Measurements from ENCODE around the gene TMEM132C. TPM values are rescaled to one million over a fixed set of nuclear protein-coding genes. Genes with fewer than 3 reads are reported as not detected.

TMEM132C gene
- polyA plus RNA-seq, 1 experiment, result not detected

- Histone ChIP-seq H3K27me3 (ENCODE audit: control insufficient read depth, insufficient read depth, low read length) (no peaks in the 10 kb centered on the region), H3K4me3 (ENCODE audit: low read depth, low read length) (no peak overlapping the region), H3K9me3 (ENCODE audit: control insufficient read depth, insufficient read depth, low read length) (peaks cover 47% of the 10 kb centered on the region), H3K27ac (ENCODE audit: low read depth, low read length) (no peak overlapping the region)
- ChIA-PET CTCF (no interaction called here), POLR2A (no interaction called here)
- DNase-seq (ENCODE audit: low read depth, low spot score), result no peak
- TF ChIP-seq CTCF (IDR thresholded peaks at IDR 0.05; ENCODE audit: low read depth, low read length), result no peak
These were observed 38.4 kb downstream of the TMEM132C start for GRCh38 chr12:128305336-128305892.

- no peak for TF ChIP-seq CTCF (IDR thresholded peaks at IDR 0.05; ENCODE audit: low read depth, low read length)
- Histone ChIP-seq H3K4me3 (ENCODE audit: low read depth, low read length) (no peak overlapping the region), H3K27me3 (ENCODE audit: control insufficient read depth, insufficient read depth, low read length) (no peaks in the 10 kb centered on the region), H3K27ac (ENCODE audit: low read depth, low read length) (no peak overlapping the region), H3K9me3 (ENCODE audit: control insufficient read depth, insufficient read depth, low read length) (peaks cover 55% of the 10 kb centered on the region)
- POLR2A ChIA-PET, result no interaction called here
- CTCF ChIA-PET, result no interaction called here
- DNase-seq (ENCODE audit: low read depth, low spot score), result no peak
These were observed 40.8 kb downstream of the TMEM132C start for GRCh38 chr12:128307791-128308190.

- CTCF ChIA-PET, result no interaction called here
- H3K9me3 ChIP-seq (ENCODE audit: control insufficient read depth, insufficient read depth, low read length), result peaks cover 69% of the 10 kb centered on the region
- no peak for TF ChIP-seq CTCF (IDR thresholded peaks at IDR 0.05; ENCODE audit: low read depth, low read length)
These were observed 45.7 kb downstream of the TMEM132C start for GRCh38 chr12:128312661-128313060.

GRCh38 chr12:128313931-128314330, 47.0 kb downstream of the TMEM132C start:
- Histone ChIP-seq H3K9me3 (ENCODE audit: control insufficient read depth, insufficient read depth, low read length) (peaks cover 62% of the 10 kb centered on the region), H3K4me3 (ENCODE audit: low read depth, low read length) (no peak overlapping the region), H3K27me3 (ENCODE audit: control insufficient read depth, insufficient read depth, low read length) (no peaks in the 10 kb centered on the region), H3K27ac (ENCODE audit: low read depth, low read length) (no peak overlapping the region)
- CTCF ChIA-PET, result no interaction called here
- POLR2A ChIA-PET, result no interaction called here
- no peak for DNase-seq (ENCODE audit: low read depth, low spot score)
- TF ChIP-seq CTCF (IDR thresholded peaks at IDR 0.05; ENCODE audit: low read depth, low read length), result no peak

More at GRCh38 chr12:128312661-128313060, 45.7 kb downstream of the TMEM132C start:
- no peak for DNase-seq (ENCODE audit: low read depth, low spot score)
- Histone ChIP-seq H3K27ac (ENCODE audit: low read depth, low read length) (no peak overlapping the region), H3K27me3 (ENCODE audit: control insufficient read depth, insufficient read depth, low read length) (no peaks in the 10 kb centered on the region), H3K4me3 (ENCODE audit: low read depth, low read length) (no peak overlapping the region)
- POLR2A ChIA-PET, result no interaction called here

GRCh38 chr12:128314611-128315010, 47.6 kb downstream of the TMEM132C start:
- DNase-seq (ENCODE audit: low read depth, low spot score), result no peak
- ChIA-PET CTCF (no interaction called here), POLR2A (no interaction called here)
- Histone ChIP-seq H3K9me3 (ENCODE audit: control insufficient read depth, insufficient read depth, low read length) (peaks cover 65% of the 10 kb centered on the region), H3K4me3 (ENCODE audit: low read depth, low read length) (no peak overlapping the region), H3K27me3 (ENCODE audit: control insufficient read depth, insufficient read depth, low read length) (no peaks in the 10 kb centered on the region), H3K27ac (ENCODE audit: low read depth, low read length) (no peak overlapping the region)
- TF ChIP-seq CTCF (IDR thresholded peaks at IDR 0.05; ENCODE audit: low read depth, low read length), result no peak

All from AG04450 (cell line).